ENCODE data around the gene RAB40B.

Gene RAB40B

GRCh38 chr17:82722341-82723013 is 24.0 kb upstream of the RAB40B start:
- Histone ChIP-seq H3K27ac (ENCODE audit: poor library complexity, severe bottlenecking) (no peak overlapping the region), H3K9me3 (ENCODE audit: severe bottlenecking) (no peaks in the 10 kb centered on the region), H3K4me3 (ENCODE audit: severe bottlenecking) (no peak overlapping the region), H3K27me3 (ENCODE audit: insufficient read depth, poor library complexity, severe bottlenecking) (no peaks in the 10 kb centered on the region), H3K4me1 (ENCODE audit: insufficient read depth, poor library complexity, severe bottlenecking) (no peaks in the 10 kb centered on the region), H3K36me3 (ENCODE audit: low read depth) (peaks cover 54% of the 10 kb centered on the region)
- ATAC-seq (ENCODE audit: low read depth) (no peak), DNase-seq (ENCODE audit: low spot score) (no peak)
- TF ChIP-seq CTCF (IDR thresholded peaks at IDR 0.05; ENCODE audit: poor library complexity, severe bottlenecking) = no peak

DNA sequence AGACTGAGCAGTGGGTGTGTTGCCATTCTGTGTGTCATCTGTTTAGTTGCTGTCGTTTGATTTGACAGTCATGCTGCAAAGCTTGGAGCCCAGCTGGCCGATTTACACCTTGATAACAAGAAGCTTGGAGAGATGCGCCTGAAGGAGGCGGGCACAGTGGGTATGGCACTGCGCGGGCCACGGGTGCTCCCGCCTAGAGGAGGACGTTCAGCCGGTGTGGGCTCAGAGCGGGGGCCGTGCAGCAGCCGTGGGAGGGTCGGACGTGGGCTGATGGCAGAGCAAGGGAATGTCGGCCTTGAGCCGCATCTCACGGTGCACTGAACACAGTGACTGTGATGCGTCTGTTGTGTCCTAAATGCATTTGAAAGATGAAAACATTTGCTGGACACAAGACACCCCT is 21.7 kb upstream of the RAB40B start:
- ATAC-seq (ENCODE audit: low read depth) = no peak
- no peak overlapping the region for H3K27ac ChIP-seq (ENCODE audit: poor library complexity, severe bottlenecking)
- TF ChIP-seq CTCF (IDR thresholded peaks at IDR 0.05; ENCODE audit: poor library complexity, severe bottlenecking) = no peak
- H3K4me3 ChIP-seq (ENCODE audit: severe bottlenecking) = no peak overlapping the region
- no peaks in the 10 kb centered on the region for H3K9me3 ChIP-seq (ENCODE audit: severe bottlenecking)
- peaks cover 51% of the 10 kb centered on the region for H3K36me3 ChIP-seq (ENCODE audit: low read depth)
- no peaks in the 10 kb centered on the region for H3K27me3 ChIP-seq (ENCODE audit: insufficient read depth, poor library complexity, severe bottlenecking)
- DNase-seq (ENCODE audit: low spot score) = no peak
- peaks cover 5% of the 10 kb centered on the region for H3K4me1 ChIP-seq (ENCODE audit: insufficient read depth, poor library complexity, severe bottlenecking)

GRCh38 chr17:82718986-82719685 is 20.6 kb upstream of the RAB40B start:
- no peak for ATAC-seq (ENCODE audit: low read depth)

GRCh38 chr17:82716203-82717010 is 17.9 kb upstream of the RAB40B start, which contains the start of gene FN3KRP:
TSS of gene FN3KRP (plus strand) at chr17:82716706. CDS start at chr17:82716756, 50 bp downstream.
- H3K4me1 ChIP-seq (ENCODE audit: insufficient read depth, poor library complexity, severe bottlenecking) = peaks cover 5% of the 10 kb centered on the region
- no peaks in the 10 kb centered on the region for H3K9me3 ChIP-seq (ENCODE audit: severe bottlenecking)
- ATAC-seq (ENCODE audit: low read depth) (peak; percentile 87), DNase-seq (ENCODE audit: low spot score) (peak; percentile 97)
- H3K27me3 ChIP-seq (ENCODE audit: insufficient read depth, poor library complexity, severe bottlenecking) = no peaks in the 10 kb centered on the region
- H3K4me3 ChIP-seq (ENCODE audit: severe bottlenecking) = peak within 1 kb of the TSS; percentile 84
- H3K27ac ChIP-seq (ENCODE audit: poor library complexity, severe bottlenecking) = peak within 1 kb of the TSS; percentile 33
- no peak for TF ChIP-seq CTCF (IDR thresholded peaks at IDR 0.05; ENCODE audit: poor library complexity, severe bottlenecking)
- H3K36me3 ChIP-seq (ENCODE audit: low read depth) = peaks cover 30% of the 10 kb centered on the region

More at GRCh38 chr17:82718986-82719685, 20.6 kb upstream of the RAB40B start:
- Histone ChIP-seq H3K27me3 (ENCODE audit: insufficient read depth, poor library complexity, severe bottlenecking) (no peaks in the 10 kb centered on the region), H3K36me3 (ENCODE audit: low read depth) (peaks cover 48% of the 10 kb centered on the region), H3K9me3 (ENCODE audit: severe bottlenecking) (no peaks in the 10 kb centered on the region), H3K27ac (ENCODE audit: poor library complexity, severe bottlenecking) (no peak overlapping the region), H3K4me3 (ENCODE audit: severe bottlenecking) (no peak overlapping the region), H3K4me1 (ENCODE audit: insufficient read depth, poor library complexity, severe bottlenecking) (peaks cover 5% of the 10 kb centered on the region)
- no peak for DNase-seq (ENCODE audit: low spot score)
- no peak for TF ChIP-seq CTCF (IDR thresholded peaks at IDR 0.05; ENCODE audit: poor library complexity, severe bottlenecking)

All from RWPE2 (cell line).